Liver (tissue), 9 donors: ENCODE results near the gene CCDC78. TPM values are rescaled to one million over a fixed set of nuclear protein-coding genes. Genes with fewer than 3 reads are reported as not detected.

Experiments used
- DNase-seq: peaks from one replicate; pipeline ENCODE4 v3.0.0-alpha.2; 2017; ENCODE audit warnings: low spot score
- H3K27ac ChIP-seq, 2 donors: one replicate each; pipeline ENCODE4 v1.7.0; 2013; ENCODE audit warnings: inconsistent platforms in 2 of 2, low read length in 2 of 2, control low read depth in 1 of 2, low read depth in 1 of 2, mild to moderate bottlenecking in 1 of 2
- H3K27me3 ChIP-seq, 4 donors: one replicate each; pipeline versions ENCODE4 v1.6.1 to v1.7.0; 2013; ENCODE audit warnings: low read length in 3 of 4, inconsistent platforms in 1 of 4, mild to moderate bottlenecking in 1 of 4, moderate library complexity in 1 of 4; ENCODE audit not compliant: control insufficient read depth in 4 of 4, insufficient read depth in 4 of 4
- H3K36me3 ChIP-seq, 4 donors: one replicate each; pipeline versions ENCODE4 v1.6.1 to v1.7.0; 2013; ENCODE audit warnings: low read length in 3 of 4, mild to moderate bottlenecking in 3 of 4, low read depth in 1 of 4, moderate library complexity in 1 of 4; ENCODE audit not compliant: control insufficient read depth in 4 of 4, insufficient read depth in 3 of 4
- H3K4me1 ChIP-seq, 4 donors: one replicate each; pipeline versions ENCODE4 v1.6.1 to v1.7.0; 2013; ENCODE audit warnings: low read length in 3 of 4, mild to moderate bottlenecking in 3 of 4, moderate library complexity in 1 of 4; ENCODE audit not compliant: control insufficient read depth in 4 of 4, insufficient read depth in 4 of 4
- H3K4me3 ChIP-seq, 3 donors: one replicate each; pipeline versions ENCODE4 v1.6.1 to v1.7.0; 2013; ENCODE audit warnings: low read length in 3 of 3, control low read depth in 1 of 3, low read depth in 1 of 3, mild to moderate bottlenecking in 1 of 3
- H3K9ac ChIP-seq, 2 donors: one replicate each; pipeline ENCODE4 v1.7.0; 2013; ENCODE audit warnings: low read length in 2 of 2, mild to moderate bottlenecking in 2 of 2, moderate library complexity in 2 of 2, control low read depth in 1 of 2, low read depth in 1 of 2
- H3K9me3 ChIP-seq, 4 donors: one replicate each; pipeline versions ENCODE4 v1.6.1 to v1.7.0; 2013; ENCODE audit warnings: low read length in 3 of 4; ENCODE audit not compliant: control insufficient read depth in 4 of 4
- ATF3 ChIP-seq: IDR thresholded peaks from 2 replicates; pipeline ENCODE4 v1.6.1; 2016; ENCODE audit warnings: antibody characterized with exemption
- CTCF ChIP-seq: fragments of 150-350 bp; IDR thresholded peaks from 2 replicates; pipeline ENCODE4 v1.5.1; 2017; ENCODE audit warnings: improper control_type of control experiment, low read depth, low read length; ENCODE audit not compliant: missing input control
- EGR1 ChIP-seq, 2 donors: IDR thresholded peaks; 2 replicates each; pipeline ENCODE4 v1.6.1; 2016 to 2018; ENCODE audit warnings: antibody characterized with exemption in 2 of 2, low read depth in 2 of 2
- FOXA1 ChIP-seq: IDR thresholded peaks from 2 replicates; pipeline ENCODE4 v1.6.1; 2016; ENCODE audit warnings: antibody characterized with exemption
- FOXA2 ChIP-seq: IDR thresholded peaks from 2 replicates; pipeline ENCODE4 v1.6.1; 2016; ENCODE audit warnings: antibody characterized with exemption
- GABPA ChIP-seq, 2 donors: IDR thresholded peaks in 1 of 2; conservative IDR thresholded peaks in 1 of 2; 2 replicates each; pipeline ENCODE4 v1.6.1; 2016; ENCODE audit warnings: antibody characterized with exemption in 2 of 2, mild to moderate bottlenecking in 1 of 2, moderate library complexity in 1 of 2
- HNF4A ChIP-seq, 2 donors: conservative IDR thresholded peaks; 2 replicates each; pipeline ENCODE4 v1.6.1; 2016; ENCODE audit warnings: antibody characterized with exemption in 2 of 2, mild to moderate bottlenecking in 2 of 2
- HNF4G ChIP-seq: IDR thresholded peaks from 2 replicates; pipeline ENCODE4 v1.6.1; 2016; ENCODE audit warnings: antibody characterized with exemption
- JUND ChIP-seq, 2 donors: IDR thresholded peaks; 2 replicates each; pipeline ENCODE4 v1.6.1; 2016; ENCODE audit warnings: antibody characterized with exemption in 2 of 2
- MAX ChIP-seq: IDR thresholded peaks from 2 replicates; pipeline ENCODE4 v1.6.1; 2016; ENCODE audit warnings: antibody characterized with exemption
- NR2F2 ChIP-seq: IDR thresholded peaks from 2 replicates; pipeline ENCODE4 v1.6.1; 2016; ENCODE audit warnings: antibody characterized with exemption
- RAD21 ChIP-seq, 2 donors: IDR thresholded peaks; 2 replicates each; pipeline ENCODE4 v1.6.1; 2016; ENCODE audit warnings: antibody characterized with exemption in 2 of 2, mild to moderate bottlenecking in 2 of 2
- REST ChIP-seq: IDR thresholded peaks from 2 replicates; pipeline ENCODE4 v1.6.1; 2016; ENCODE audit warnings: antibody characterized with exemption, mild to moderate bottlenecking
- RXRA ChIP-seq, 2 donors: IDR thresholded peaks; 2 replicates each; pipeline ENCODE4 v1.6.1; 2017 to 2018; ENCODE audit warnings: antibody characterized with exemption in 2 of 2, mild to moderate bottlenecking in 1 of 2
- TAF1 ChIP-seq: conservative IDR thresholded peaks from 2 replicates; pipeline ENCODE4 v1.6.1; 2016; ENCODE audit warnings: antibody characterized with exemption, mild to moderate bottlenecking
- YY1 ChIP-seq: IDR thresholded peaks from 2 replicates; pipeline ENCODE4 v1.6.1; 2016; ENCODE audit warnings: antibody characterized with exemption, mild to moderate bottlenecking
- ZBTB33 ChIP-seq: IDR thresholded peaks from 2 replicates; pipeline ENCODE4 v1.6.1; 2016; ENCODE audit warnings: antibody characterized with exemption
- whole genome bisulfite sequencing: extraction: QIAGEN DNeasy Blood & Tissue Kit; methylation state at CpG from one replicate; pipeline ENCODE4 v1.1.7; 2013; 5-methylcytosine and 5-hydroxymethylcytosine counted together
- polyA plus RNA-seq, 2 donors: library from polyadenylated mRNA; stranded (reverse) in 1 of 2; unstranded in 1 of 2; fragments of 200-250 nt in 1 of 2; fragments of >200 nt in 1 of 2; fragmentation: Nextera tagmentation in 1 of 2; extraction: Ambion mirVana in 1 of 2; gene quantifications; one replicate each; pipeline versions ENCODE4 v1.2.1 to v1.2.3, GENCODE V29; 2013 to 2015
- total RNA-seq, 2 donors: library from RNA; depleted of rRNA; stranded (reverse); fragments of >200 nt; gene quantifications; one replicate each; pipeline ENCODE4 v1.2.3, GENCODE V29; 2014
- donor health status: healthy.
- donor health status: healthy.
- donor health status: healthy.
- donor health status: healthy.
- donor health status: healthy.

The CCDC78 gene
- total and polyA plus RNA-seq, 4 donors = 0.05 to 0.28 (median 0.08) TPM; not detected in 1

- Histone ChIP-seq H3K27ac (no peak overlapping the region), H3K9me3 (no peaks in the 10 kb centered on the region), H3K4me3 (no peak overlapping the region), H3K36me3 (peaks cover 0 to 2% (median 0%) of the 10 kb centered on the region in 4 donors), H3K4me1 (peaks cover 25 to 46% (median 37%) of the 10 kb centered on the region in 4 donors), H3K9ac (no peak overlapping the region), H3K27me3 (no peaks in the 10 kb centered on the region)
- TF ChIP-seq FOXA2 = no peak
- no peak for TF ChIP-seq NR2F2
- no peak for TF ChIP-seq RXRA (IDR thresholded peaks at IDR 0.05)
- TF ChIP-seq ATF3 = no peak
- no peak for TF ChIP-seq GABPA (IDR thresholded peaks at IDR 0.05 in 1 of 2, conservative IDR thresholded peaks at IDR 0.05 in 1 of 2)
- no peak for TF ChIP-seq TAF1
- TF ChIP-seq MAX = no peak
- no peak for TF ChIP-seq HNF4A (conservative IDR thresholded peaks at IDR 0.05)
- TF ChIP-seq JUND (IDR thresholded peaks at IDR 0.05) = no peak
- no peak for TF ChIP-seq EGR1 (IDR thresholded peaks at IDR 0.05; ENCODE audit: low read depth in 2 of 2)
- no peak for TF ChIP-seq ZBTB33
- TF ChIP-seq HNF4G = no peak
- TF ChIP-seq REST = no peak
- TF ChIP-seq CTCF = no peak
- TF ChIP-seq RAD21 (IDR thresholded peaks at IDR 0.05) = no peak
- TF ChIP-seq YY1 = no peak
- no peak for TF ChIP-seq FOXA1
- WGBS = 83% methylated on average over 6 of the region's 6 CpGs
- DNase-seq = no peak
Measured at GRCh38 chr16:718922-719321, 7.3 kb downstream of the CCDC78 start.
